Astrocyte (in vitro differentiated cells and primary cell): ENCODE measurements around the gene DYSF.

ENCODE experiments used
- EZH2 ChIP-seq: IDR thresholded peaks from 2 replicates; pipeline ENCODE4 v1.6.1; 2012; ENCODE audit warnings: mild to moderate bottlenecking, low read length, inconsistent platforms; ENCODE audit not compliant: insufficient read depth
- TF ChIP-seq, protein P1 (sequence below): IDR thresholded peaks from 2 replicates; pipeline ENCODE4 v1.5.1; 2011; ENCODE audit warnings: low read depth, mild to moderate bottlenecking, inconsistent platforms, low read length, moderate library complexity; ENCODE audit not compliant: insufficient read depth

DNA sequence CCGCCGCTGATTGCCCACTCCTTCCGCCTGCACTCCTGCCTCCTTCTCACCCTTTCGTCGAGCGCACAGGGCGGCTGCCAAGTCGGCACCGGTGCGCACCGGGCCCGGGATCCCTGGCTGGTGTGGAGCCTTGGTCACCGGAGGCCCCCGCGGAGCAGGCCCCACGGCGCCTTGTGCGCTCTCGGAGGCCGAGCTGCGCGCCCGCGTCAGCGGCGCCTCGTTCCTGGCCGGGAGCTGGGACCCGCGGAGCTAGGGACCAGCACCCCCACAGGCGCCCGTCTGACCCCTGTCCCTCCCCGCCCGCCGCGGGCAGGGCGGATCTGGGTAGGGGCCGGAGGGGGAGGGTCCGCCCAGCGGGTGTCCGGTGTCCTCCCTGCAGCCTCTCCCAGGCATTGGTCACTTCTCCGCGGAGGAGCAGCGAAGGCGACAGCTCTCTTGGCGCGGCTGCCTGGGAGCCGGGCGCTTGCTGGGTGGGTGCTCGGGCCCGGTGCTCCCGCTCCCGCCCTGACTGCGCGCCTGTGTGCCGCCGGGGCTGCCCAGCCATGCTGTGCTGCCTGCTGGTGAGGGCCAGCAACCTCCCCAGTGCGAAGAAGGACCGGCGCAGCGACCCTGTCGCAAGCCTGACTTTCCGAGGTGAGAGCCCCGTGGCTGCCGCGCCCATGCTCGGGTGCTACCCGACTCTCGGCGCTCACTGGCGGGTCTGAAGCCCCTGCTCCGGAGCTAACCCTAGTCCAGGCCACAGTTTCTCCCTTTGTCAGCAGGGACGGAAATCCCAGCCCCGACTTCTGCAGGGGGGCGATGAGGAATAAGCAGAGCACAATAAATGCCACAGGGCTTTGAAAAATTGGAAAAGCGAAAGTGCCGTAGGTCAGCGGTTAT lies 13.2 kb downstream of the DYSF start:
- TF ChIP-seq, protein P1, sequence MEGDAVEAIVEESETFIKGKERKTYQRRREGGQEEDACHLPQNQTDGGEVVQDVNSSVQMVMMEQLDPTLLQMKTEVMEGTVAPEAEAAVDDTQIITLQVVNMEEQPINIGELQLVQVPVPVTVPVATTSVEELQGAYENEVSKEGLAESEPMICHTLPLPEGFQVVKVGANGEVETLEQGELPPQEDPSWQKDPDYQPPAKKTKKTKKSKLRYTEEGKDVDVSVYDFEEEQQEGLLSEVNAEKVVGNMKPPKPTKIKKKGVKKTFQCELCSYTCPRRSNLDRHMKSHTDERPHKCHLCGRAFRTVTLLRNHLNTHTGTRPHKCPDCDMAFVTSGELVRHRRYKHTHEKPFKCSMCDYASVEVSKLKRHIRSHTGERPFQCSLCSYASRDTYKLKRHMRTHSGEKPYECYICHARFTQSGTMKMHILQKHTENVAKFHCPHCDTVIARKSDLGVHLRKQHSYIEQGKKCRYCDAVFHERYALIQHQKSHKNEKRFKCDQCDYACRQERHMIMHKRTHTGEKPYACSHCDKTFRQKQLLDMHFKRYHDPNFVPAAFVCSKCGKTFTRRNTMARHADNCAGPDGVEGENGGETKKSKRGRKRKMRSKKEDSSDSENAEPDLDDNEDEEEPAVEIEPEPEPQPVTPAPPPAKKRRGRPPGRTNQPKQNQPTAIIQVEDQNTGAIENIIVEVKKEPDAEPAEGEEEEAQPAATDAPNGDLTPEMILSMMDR = no peak
- TF ChIP-seq EZH2 = peak; percentile 38
